Activated effector memory CD4-positive, alpha-beta T cell treated with anti-CD3 and anti-CD28 coated beads, Interleukin-2, amount 50 U/mL, for 16 hours (primary cell): ENCODE data around the gene TDRD1.
"Not testable (repeated sequence)": the region's sequence is repeated elsewhere in the genome, so short reads cannot be mapped to it uniquely, and the experiment has no call there.

Experiments
- DNase-seq: peaks from one replicate; pipeline ENCODE4 v3.0.0-alpha.2; 2020

The TDRD1 gene

GRCh38 chr10:114179148-114179547 lies at the start of gene TDRD1:
Gene TDRD1 (plus strand): TSS chr10:114179353. CDS start chr10:114187832, 8,479 bp downstream.
- DNase-seq: no peak

- DNase-seq: no peak
These were observed 48.1 kb upstream of the TDRD1 start for GRCh38 chr10:114131094-114131493.

DNA sequence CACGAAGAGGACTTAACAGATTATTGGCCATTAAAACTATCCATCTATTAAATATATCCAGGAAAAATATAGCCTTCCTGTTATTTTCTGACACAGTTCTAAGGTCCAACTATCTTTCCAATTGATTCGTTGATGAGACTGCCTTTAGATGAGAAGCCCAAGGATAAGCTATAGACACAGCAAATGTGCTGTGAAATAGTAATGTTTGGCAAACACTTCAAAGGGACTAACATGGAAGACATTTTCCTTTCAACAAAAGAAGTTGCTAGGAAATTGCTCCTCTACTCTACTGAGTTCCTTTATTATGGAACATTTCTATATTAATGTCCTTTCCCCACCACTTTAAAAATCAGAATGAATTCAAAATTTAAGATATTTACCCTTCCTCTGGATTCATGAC lies 43.7 kb upstream of the TDRD1 start:
- no peak for DNase-seq

- DNase-seq: no peak
These were observed 40.6 kb upstream of the TDRD1 start for GRCh38 chr10:114138581-114138980.

DNA sequence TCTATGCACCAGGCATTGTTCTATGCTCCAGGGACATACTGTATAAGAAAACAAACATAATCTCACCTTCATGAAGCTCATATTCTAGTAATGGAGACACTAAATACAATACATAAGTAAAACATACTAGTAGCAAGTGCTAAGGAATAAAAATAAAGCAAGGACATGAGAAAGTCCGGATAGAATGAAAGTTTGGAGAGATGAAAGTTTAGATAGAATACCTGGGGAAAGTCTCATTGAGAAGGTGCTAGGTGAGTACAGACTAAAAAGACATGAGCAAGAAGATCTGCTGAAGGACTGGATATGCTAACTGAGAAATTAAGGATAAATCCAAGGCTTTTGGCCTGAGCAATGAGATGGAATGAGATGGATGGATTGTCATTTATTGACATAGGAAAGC lies 39.1 kb upstream of the TDRD1 start:
- DNase-seq: no peak

DNA sequence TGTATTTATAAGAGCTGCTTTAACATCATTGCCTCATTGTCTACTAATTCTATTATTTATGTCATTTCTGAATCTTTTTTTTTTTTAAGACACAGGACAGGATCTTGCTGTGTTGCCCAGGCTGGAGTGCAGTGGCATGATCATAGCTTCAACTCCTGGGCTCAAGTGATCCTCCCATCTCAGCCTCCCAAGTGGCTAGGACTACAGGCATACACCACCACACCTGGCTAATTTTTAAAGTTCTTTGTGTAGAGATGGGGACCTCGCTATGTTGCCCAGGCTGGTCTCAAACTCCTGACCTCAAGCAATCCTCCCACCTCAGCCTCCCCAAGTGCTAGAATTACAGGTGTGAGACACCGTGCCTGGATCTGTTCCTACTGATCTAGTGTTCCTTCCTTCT lies 38.3 kb upstream of the TDRD1 start:
- DNase-seq: not testable (repeated sequence)

- DNase-seq: no peak
These were observed 37.1 kb upstream of the TDRD1 start for GRCh38 chr10:114142018-114142417.

DNA sequence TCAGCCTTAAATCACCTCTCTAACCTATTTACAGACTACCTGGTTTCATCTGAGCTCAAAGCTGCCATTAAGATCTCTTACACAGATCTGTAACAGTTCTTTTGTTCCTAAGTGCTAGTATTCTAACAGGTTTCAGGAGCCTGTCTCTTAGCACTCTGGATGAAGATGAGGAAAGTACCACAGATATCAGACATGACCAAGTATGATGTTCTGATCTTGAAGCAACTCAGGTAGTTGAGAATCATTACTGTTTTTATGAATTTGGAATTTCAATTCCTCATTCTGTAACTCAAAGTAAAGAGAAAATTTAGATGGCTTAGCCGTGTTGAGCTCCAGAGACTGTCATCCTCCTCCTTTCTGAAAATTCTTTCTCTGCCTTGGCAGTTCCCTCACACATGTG lies 36.0 kb upstream of the TDRD1 start:
- no peak for DNase-seq

- not testable (repeated sequence) for DNase-seq
These were observed 29.7 kb upstream of the TDRD1 start for GRCh38 chr10:114149476-114149875.

DNA sequence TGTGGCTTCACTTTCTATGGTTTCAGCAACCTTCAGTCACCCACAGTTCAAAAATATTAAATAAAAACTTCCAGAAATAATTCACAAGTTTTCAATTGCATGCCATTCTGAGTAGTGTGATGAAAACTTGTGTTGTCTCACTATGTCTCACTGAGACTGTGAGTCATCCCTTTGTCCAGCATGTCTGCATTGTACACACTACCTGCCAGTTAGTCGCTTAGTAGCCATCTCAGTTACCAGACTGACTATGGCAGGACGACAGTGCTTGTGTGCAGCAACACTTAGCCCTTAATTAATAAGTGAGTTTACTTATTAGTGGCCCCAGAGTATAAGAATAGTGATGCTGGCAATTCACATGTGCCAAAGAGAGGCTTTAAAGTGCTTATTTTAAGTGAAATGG lies 27.7 kb upstream of the TDRD1 start:
- no peak for DNase-seq

DNA sequence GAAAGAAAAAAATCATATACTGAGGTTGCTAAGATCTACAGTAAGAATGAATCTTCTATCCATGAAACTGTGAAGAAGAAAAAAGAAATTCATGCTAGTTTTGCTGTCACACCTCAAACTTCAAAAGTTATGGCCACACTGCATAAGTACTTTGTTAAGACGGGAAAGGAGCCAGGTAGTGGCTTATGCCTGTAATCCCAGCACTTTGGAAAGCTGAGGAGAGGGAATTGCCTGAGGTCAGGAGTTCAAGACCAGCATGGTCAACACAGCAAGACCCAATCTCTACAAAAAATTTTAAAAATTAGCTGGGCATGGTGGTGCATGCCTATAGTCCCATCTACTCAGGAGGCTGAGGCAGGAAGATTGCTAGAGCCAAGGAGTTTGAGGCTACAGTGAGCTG lies 27.3 kb upstream of the TDRD1 start:
- no peak for DNase-seq

DNA sequence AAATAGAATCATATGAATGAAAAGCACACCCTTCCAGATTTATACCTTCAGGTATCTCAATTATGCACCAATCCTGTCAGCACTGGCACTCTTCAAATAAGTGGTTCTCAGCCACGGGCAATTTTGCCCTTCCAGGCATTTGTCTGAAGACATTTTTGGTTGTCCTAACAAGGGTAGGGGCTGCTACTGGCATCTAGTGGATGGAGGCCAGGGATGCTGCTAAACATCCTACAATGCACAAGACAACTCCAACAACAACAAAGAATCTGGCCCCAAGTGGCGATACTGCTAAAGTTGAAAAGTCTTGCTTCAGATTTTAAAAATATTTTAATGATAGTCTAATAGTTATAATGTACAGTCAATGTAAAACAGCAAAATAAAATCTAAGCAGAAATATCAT lies 21.2 kb upstream of the TDRD1 start:
- DNase-seq: no peak

- DNase-seq: no peak
These were observed 16.1 kb upstream of the TDRD1 start for GRCh38 chr10:114163062-114163461.

- DNase-seq: no peak
These were observed 13.1 kb upstream of the TDRD1 start for GRCh38 chr10:114166043-114166442.

- no peak for DNase-seq
These were observed 12.7 kb upstream of the TDRD1 start for GRCh38 chr10:114166494-114166893.

DNA sequence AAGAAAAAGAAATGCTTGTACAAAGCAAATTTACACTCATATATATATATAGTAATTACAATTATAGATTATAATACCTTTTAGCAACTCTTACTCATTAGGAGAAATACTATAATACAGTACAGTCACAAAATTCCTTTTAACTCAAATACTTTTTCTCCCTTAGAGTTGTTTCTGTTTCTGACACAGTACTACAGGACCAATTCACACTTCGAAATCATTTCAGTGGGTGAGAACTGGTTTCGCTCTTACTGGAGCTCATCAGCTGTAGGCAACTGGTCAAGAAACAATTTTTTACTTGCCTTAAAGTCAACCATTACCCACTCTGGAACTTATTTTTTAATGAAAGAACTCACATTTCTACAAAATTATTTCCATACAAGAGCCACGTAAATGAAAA lies 11.2 kb upstream of the TDRD1 start:
- DNase-seq: no peak

DNA sequence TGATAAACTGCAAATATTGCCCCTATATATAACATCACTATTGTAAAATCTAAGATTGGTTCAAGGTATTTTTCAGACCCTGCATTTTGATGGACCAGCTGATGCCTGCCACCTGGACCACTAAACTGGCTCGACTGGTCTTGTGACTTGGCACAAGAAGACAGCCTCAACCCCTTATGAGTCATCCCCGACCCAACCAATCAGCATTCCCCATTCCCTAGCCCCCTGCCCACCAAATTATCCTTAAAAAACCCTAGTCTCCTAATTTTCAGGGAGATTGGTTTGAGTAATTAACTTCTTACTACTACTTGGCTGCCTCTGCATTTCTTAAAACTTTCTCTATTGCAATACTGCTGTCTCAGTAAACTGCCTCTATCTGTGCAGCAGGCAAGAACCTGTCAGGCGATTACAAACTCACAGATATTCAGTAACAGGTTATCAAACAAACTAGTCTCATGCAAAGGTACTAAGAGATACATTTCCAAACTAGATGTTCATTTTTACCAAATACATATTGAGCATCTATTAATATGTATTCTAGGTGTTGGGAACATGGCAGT lies 10.6 kb upstream of the TDRD1 start:
- DNase-seq: no peak

- no peak for DNase-seq
These were observed 6.9 kb upstream of the TDRD1 start for GRCh38 chr10:114172216-114172615.

DNA sequence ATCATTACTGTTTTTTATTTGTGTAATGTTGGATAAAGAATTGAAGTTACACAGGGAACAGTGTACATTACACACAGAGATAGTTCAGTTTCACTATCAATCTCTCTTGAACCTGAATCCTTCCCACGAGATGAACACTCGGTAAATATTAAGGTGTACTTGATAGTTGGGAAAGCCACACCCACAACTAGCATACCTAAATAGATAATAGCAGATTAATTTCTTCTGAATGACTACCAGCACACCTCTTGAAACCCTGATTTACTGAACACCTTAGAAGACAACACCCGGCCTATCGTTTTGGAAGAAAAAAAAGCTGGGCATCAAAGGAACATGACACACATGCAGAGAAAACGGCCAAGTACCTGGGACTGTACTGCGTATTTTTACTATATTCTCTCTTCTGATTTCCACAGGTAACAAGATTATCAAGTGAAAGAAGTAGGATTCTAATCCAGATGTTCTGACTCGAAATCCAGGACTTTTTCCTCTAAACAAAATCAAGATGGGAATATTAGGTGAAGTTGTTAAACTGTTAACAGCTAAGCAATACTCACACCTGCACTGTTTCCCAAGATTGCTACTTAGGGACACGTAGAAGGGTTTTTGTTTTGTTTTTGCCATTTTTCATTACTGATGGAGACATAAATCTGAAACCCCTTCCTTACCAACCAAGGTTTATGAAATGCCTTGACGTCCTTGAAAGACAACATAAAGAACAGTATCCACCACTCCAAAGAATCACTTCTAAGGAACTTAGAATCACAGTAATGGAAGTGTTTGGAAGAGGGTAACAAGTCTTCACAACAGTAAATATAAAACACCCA lies 6.2 kb upstream of the TDRD1 start:
- DNase-seq: no peak

DNA sequence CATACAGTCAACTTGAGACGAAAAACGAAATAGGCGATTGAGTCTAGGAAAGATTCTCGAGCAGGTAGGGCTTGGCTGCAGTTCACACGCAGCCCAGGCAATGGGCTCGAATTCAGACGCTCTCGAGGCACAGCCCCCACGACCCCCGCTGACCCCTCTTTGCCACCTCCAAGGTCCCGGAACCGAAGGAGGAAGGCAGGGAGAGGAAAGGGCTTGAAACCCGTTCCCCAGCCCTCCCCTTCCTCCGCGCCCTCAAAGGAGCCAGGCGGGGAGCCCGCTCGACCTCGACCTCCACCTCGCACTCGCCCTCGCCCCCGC lies 5.6 kb upstream of the TDRD1 start:
- DNase-seq: no peak

- DNase-seq: peak; percentile 100
These were observed 5.0 kb upstream of the TDRD1 start, which contains the start of gene CCDC186 for GRCh38 chr10:114173921-114174694. Gene CCDC186 (minus strand): TSS chr10:114174203. CDS start chr10:114163268, 10,935 bp downstream.

GRCh38 chr10:114174695-114175188 lies 4.4 kb upstream of the TDRD1 start:
- DNase-seq: no peak

DNA sequence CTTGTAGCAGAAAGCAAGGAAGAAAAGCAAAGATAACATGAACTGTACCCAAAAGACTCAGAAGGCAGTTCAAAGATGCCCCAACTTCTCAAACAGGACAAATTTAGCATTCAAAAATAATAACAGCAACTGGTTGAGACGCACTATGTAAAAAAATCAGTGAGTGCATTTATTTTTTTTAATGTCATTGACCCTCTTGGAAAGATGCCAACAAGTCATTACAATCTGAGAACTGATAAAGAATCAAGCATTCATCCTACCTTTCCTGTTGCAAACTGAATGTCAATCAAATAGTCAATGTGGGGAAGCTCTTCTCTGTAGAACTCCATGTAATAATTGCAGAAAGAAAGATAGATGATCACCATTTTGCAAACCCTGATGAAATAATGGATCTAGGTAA lies 3.5 kb upstream of the TDRD1 start:
- no peak for DNase-seq

DNA sequence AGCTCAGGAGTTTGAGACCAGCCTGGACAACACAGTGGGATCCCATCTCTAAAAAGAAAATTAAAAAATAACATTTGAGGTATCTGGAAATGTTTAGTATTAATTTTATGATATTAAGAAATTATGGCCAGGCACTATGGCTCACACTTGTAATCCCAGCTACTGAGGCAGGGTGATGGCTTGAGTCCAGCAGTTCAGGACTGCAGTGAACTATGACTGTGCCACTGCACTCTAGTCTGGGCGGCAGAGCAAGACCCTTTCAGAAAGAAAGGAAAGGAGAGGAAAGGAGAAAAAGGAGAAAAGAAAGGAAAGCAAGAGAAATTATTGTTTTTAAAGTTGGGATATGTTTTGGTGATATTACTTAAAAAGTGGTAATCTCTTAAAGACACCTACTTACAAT lies 2.6 kb upstream of the TDRD1 start:
- DNase-seq: no peak
